WTC11 (cell line): ENCODE data around the gene VSIR.

Source experiments
- CBFB ChIP-seq: sonication (generic); formaldehyde crosslinking; IDR thresholded peaks from 2 replicates; pipeline ENCODE4 v1.8.1; 2022; ENCODE audit warnings: mild to moderate bottlenecking, low read depth, missing genetic modification reagents
- ZBTB21 ChIP-seq: sonication (generic); formaldehyde crosslinking; IDR thresholded peaks from 2 replicates; pipeline ENCODE4 v1.8.1; 2023; ENCODE audit warnings: mild to moderate bottlenecking, missing genetic modification reagents, borderline replicate concordance
- TF ChIP-seq, protein P1 (sequence below): fragments of 200-600 bp; IDR thresholded peaks from 2 replicates; pipeline ENCODE4 v1.8.0; 2022; ENCODE audit warnings: antibody characterized with exemption

DNA sequence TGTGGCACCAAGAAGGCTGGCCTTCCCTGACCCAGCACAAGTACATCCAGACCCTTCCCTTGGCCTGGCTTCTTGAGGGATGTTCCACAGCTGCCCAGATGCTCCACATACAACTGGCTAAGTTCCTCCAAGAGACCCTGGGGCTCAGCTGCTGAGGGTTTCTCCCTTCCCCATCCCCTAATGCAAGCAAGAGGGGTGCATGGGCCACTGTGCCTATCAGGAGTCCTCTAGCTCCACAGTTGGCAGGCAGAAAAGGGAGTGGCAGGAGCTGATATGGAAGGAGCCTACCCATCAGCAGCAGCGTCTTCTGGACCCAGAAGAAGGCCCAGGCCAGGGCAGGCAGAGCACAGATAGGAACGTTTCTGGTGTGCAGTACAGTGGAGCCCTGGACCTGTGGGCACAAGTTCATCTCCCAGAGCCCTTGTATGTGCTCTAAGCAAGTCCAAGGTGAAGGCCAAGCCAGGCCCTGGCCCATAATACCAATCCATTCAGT, 26.2 kb downstream of the VSIR start:
- TF ChIP-seq, protein P1, sequence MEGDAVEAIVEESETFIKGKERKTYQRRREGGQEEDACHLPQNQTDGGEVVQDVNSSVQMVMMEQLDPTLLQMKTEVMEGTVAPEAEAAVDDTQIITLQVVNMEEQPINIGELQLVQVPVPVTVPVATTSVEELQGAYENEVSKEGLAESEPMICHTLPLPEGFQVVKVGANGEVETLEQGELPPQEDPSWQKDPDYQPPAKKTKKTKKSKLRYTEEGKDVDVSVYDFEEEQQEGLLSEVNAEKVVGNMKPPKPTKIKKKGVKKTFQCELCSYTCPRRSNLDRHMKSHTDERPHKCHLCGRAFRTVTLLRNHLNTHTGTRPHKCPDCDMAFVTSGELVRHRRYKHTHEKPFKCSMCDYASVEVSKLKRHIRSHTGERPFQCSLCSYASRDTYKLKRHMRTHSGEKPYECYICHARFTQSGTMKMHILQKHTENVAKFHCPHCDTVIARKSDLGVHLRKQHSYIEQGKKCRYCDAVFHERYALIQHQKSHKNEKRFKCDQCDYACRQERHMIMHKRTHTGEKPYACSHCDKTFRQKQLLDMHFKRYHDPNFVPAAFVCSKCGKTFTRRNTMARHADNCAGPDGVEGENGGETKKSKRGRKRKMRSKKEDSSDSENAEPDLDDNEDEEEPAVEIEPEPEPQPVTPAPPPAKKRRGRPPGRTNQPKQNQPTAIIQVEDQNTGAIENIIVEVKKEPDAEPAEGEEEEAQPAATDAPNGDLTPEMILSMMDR = no peak
- TF ChIP-seq ZBTB21 (CRISPR knock-in tag) (no peak), CBFB (CRISPR knock-in tag) (no peak)
